ENCODE results near the gene TEX48.

The TEX48 gene

GRCh38 chr9:114729706-114730105, 47.7 kb upstream of the TEX48 start:
- no peaks in the 10 kb centered on the region for H3K4me1 ChIP-seq (ENCODE audit: control insufficient read depth, insufficient read depth, low read length)
- TF ChIP-seq ZNF114 (tag by site-specific recombination; IDR thresholded peaks at IDR 0.05) (no peak), ZNF324 (tag by site-specific recombination; IDR thresholded peaks at IDR 0.05) (no peak)
- no peak overlapping the region for H3K27ac ChIP-seq (ENCODE audit: extremely low read depth, low read depth, low read length)
- H3K4me3 ChIP-seq (ENCODE audit: low read depth, low read length), result no peak overlapping the region
- H3K9me3 ChIP-seq (ENCODE audit: control insufficient read depth, insufficient read depth, low read depth, low read length), result no peaks in the 10 kb centered on the region
- H3K36me3 ChIP-seq (ENCODE audit: control insufficient read depth in 2 of 2, insufficient read depth in 1 of 2, low read length in 2 of 2), result no peaks in the 10 kb centered on the region
- ChIA-PET CTCF (interaction anchor here (0.6 kb wide), 1 partner anchor 83 kb away, joined by 3 read pairs; no protein-coding TSS in a partner anchor), POLR2A (no interaction called here)

GRCh38 chr9:114725930-114726329, 43.9 kb upstream of the TEX48 start:
- Histone ChIP-seq H3K4me3 (ENCODE audit: low read depth, low read length) (no peak overlapping the region), H3K27ac (ENCODE audit: extremely low read depth, low read depth, low read length) (no peak overlapping the region), H3K9me3 (ENCODE audit: control insufficient read depth, insufficient read depth, low read depth, low read length) (no peaks in the 10 kb centered on the region), H3K4me1 (ENCODE audit: control insufficient read depth, insufficient read depth, low read length) (no peaks in the 10 kb centered on the region), H3K36me3 (ENCODE audit: control insufficient read depth in 2 of 2, insufficient read depth in 1 of 2, low read length in 2 of 2) (no peaks in the 10 kb centered on the region)
- POLR2A ChIA-PET, result no interaction called here
- TF ChIP-seq ZNF544 (tag by site-specific recombination; IDR thresholded peaks at IDR 0.05) (no peak), ZNF404 (tag by site-specific recombination; IDR thresholded peaks at IDR 0.05) (no peak), ZNF510 (tag by site-specific recombination; IDR thresholded peaks at IDR 0.05; ENCODE audit: insufficient replicate concordance) (no peak), ZNF707 (tag by site-specific recombination; IDR thresholded peaks at IDR 0.05) (no peak), ZNF335 (tag by site-specific recombination; conservative IDR thresholded peaks at IDR 0.05) (no peak), BCL11A (tag by site-specific recombination; IDR thresholded peaks at IDR 0.05; ENCODE audit: low read depth) (no peak)
- CTCF ChIA-PET, result interaction anchor here (2.3 kb wide), 1 partner anchor 44 kb away, joined by 16 read pairs; the partner anchor contains the start of gene TEX48

- no peaks in the 10 kb centered on the region for H3K36me3 ChIP-seq (ENCODE audit: control insufficient read depth in 2 of 2, insufficient read depth in 1 of 2, low read length in 2 of 2)
- POLR2A ChIA-PET, result no interaction called here
- CTCF ChIA-PET, result interaction anchor here (0.6 to 2.3 kb wide), 5 partner anchors 20 to 808 kb away, joined by 3 to 16 read pairs (median 5); partner anchors contain the start of gene TEX48
- H3K9me3 ChIP-seq (ENCODE audit: control insufficient read depth, insufficient read depth, low read depth, low read length), result no peaks in the 10 kb centered on the region
- no peaks in the 10 kb centered on the region for H3K4me1 ChIP-seq (ENCODE audit: control insufficient read depth, insufficient read depth, low read length)
- no peak overlapping the region for H3K4me3 ChIP-seq (ENCODE audit: low read depth, low read length)
- H3K27ac ChIP-seq (ENCODE audit: extremely low read depth, low read depth, low read length), result no peak overlapping the region
- TF ChIP-seq ZNF530 (tag by site-specific recombination; IDR thresholded peaks at IDR 0.05; ENCODE audit: low read depth) (no peak), PRDM4 (tag by site-specific recombination; IDR thresholded peaks at IDR 0.05) (no peak), ZBTB8A (tag by site-specific recombination; IDR thresholded peaks at IDR 0.05) (no peak), ZNF707 (tag by site-specific recombination; IDR thresholded peaks at IDR 0.05) (no peak), ZNF629 (tag by site-specific recombination; IDR thresholded peaks at IDR 0.05) (no peak), YY1 (tag by site-specific recombination; IDR thresholded peaks at IDR 0.05) (no peak), MEIS1 (CRISPR knock-in tag; IDR thresholded peaks at IDR 0.05; ENCODE audit: borderline replicate concordance) (no peak), ZNF37A (tag by site-specific recombination; IDR thresholded peaks at IDR 0.05) (no peak), ZNF549 (tag by site-specific recombination; IDR thresholded peaks at IDR 0.05) (no peak), ZNF658 (tag by site-specific recombination; IDR thresholded peaks at IDR 0.05) (no peak), ZNF426 (tag by site-specific recombination; IDR thresholded peaks at IDR 0.05) (no peak), ZNF223 (tag by site-specific recombination; IDR thresholded peaks at IDR 0.05) (no peak), ZNF184 (tag by site-specific recombination; IDR thresholded peaks at IDR 0.05) (no peak), ZNF121 (tag by site-specific recombination; IDR thresholded peaks at IDR 0.05) (no peak)
Observed at GRCh38 chr9:114724744-114725143, 42.8 kb upstream of the TEX48 start.

Data from HEK293 (cell line).